HCT116 (cell line): ENCODE results near the gene FAM83F. TPM values are rescaled to one million over a fixed set of nuclear protein-coding genes. Genes with fewer than 3 reads are reported as not detected.

Experiments used
- ATAC-seq: fragments of 200-7000 bp; cut with Tn5 transposase; 2 replicates; pipeline ENCODE4 v1.9.1; 2020; ENCODE audit warnings: mild to moderate bottlenecking, moderate library complexity
- BruUV-seq: library from RNA; stranded (reverse); fragments of 400-500 nt; replicated peaks from 2 replicates; lab custom pipeline; 2021; lab: Mats Ljungman, UMichigan
- CTCF ChIA-PET: fragments of 300-600 bp; sonication (Branson Sonifier 250); formaldehyde crosslinking; loops from one replicate; lab custom pipeline; 2021; ENCODE audit warnings: antibody characterized with exemption; lab: Charles Lee
- POLR2A ChIA-PET: fragments of 300-600, 350-600 bp; sonication (Branson Sonifier 250); formaldehyde crosslinking; loops from one replicate; lab custom pipeline; 2021; ENCODE audit warnings: antibody characterized with exemption; lab: Charles Lee
- RAD21 ChIA-PET, 2 experiments: fragments of 300-600 bp; sonication (Branson Sonifier 250); formaldehyde crosslinking; loops; one replicate each; lab custom pipeline; 2023; ENCODE audit warnings: low total read pairs in 2 of 2; ENCODE audit not compliant: uncharacterized antibody in 2 of 2, unreplicated experiment in 2 of 2, low non-redundant PET in 1 of 2; lab: Charles Lee
- DNase-seq: peaks from one replicate; pipeline ENCODE4 v3.0.0-alpha.2; 2010; ENCODE audit warnings: low read depth, low spot score
- H2AFZ ChIP-seq: fragments of 200-600 bp; shearing (Covaris generic), sonication (generic); 2 replicates; pipeline ENCODE4 v1.6.1; 2017; ENCODE audit warnings: low read depth, mixed run types, mixed read lengths, antibody characterized with exemption, low read length; ENCODE audit not compliant: poor library complexity, severe bottlenecking
- H3K27ac ChIP-seq: 2 replicates; pipeline ENCODE4 v1.5.1; 2012; ENCODE audit warnings: low read depth, low read length
- H3K27me3 ChIP-seq: fragments of 200-600 bp; sonication (generic); 2 replicates; pipeline ENCODE4 v1.6.1; 2016; ENCODE audit warnings: mixed run types, low read length, mixed read lengths; ENCODE audit not compliant: insufficient read depth
- H3K36me3 ChIP-seq, 2 experiments: fragments of 200-500 bp in 1 of 2; fragments of 200-600 bp in 1 of 2; sonication (Bioruptor generic) in 1 of 2; sonication (generic) in 1 of 2; 2 replicates each; pipeline versions ENCODE4 v1.5.1 to v1.6.1; 2014 to 2016; ENCODE audit warnings: low read length in 2 of 2, inconsistent platforms in 1 of 2, mixed read lengths in 1 of 2, mixed run types in 1 of 2; ENCODE audit not compliant: insufficient read depth in 2 of 2, control insufficient read depth in 1 of 2
- H3K4me1 ChIP-seq, 2 experiments: fragments of 200-600 bp in 1 of 2; sonication (generic) in 1 of 2; 2 replicates each; pipeline versions ENCODE4 v1.5.1 to v1.6.1; 2012 to 2017; ENCODE audit warnings: low read length in 2 of 2, inconsistent platforms in 1 of 2, mild to moderate bottlenecking in 1 of 2, mixed read lengths in 1 of 2, mixed run types in 1 of 2, moderate library complexity in 1 of 2; ENCODE audit not compliant: insufficient read depth in 2 of 2, control insufficient read depth in 1 of 2
- H3K4me2 ChIP-seq: fragments of 200-600 bp; sonication (generic); 2 replicates; pipeline ENCODE4 v1.6.1; 2017; ENCODE audit warnings: mixed run types, low read length, mixed read lengths
- H3K4me3 ChIP-seq, 2 experiments: fragments of 200-600 bp in 1 of 2; sonication (generic) in 1 of 2; replicated peaks in 1 of 2; 2 replicates each; pipeline ENCODE4 v1.5.1; 2011 to 2016; ENCODE audit warnings: low read length in 2 of 2, control low read depth in 1 of 2, low read depth in 1 of 2, mild to moderate bottlenecking in 1 of 2, mixed read lengths in 1 of 2, mixed run types in 1 of 2
- H3K79me2 ChIP-seq: fragments of 200-600 bp; sonication (generic); 2 replicates; pipeline ENCODE4 v1.6.1; 2017; ENCODE audit warnings: mild to moderate bottlenecking, mixed run types, low read length, moderate library complexity, mixed read lengths; ENCODE audit not compliant: insufficient read depth
- H3K9ac ChIP-seq: fragments of 200-600 bp; sonication (generic); 2 replicates; pipeline ENCODE4 v1.6.1; 2016; ENCODE audit warnings: low read length, mixed read lengths
- H3K9me2 ChIP-seq: fragments of 200-600 bp; sonication (generic), shearing (Covaris generic); 2 replicates; pipeline ENCODE4 v1.6.1; 2017; ENCODE audit warnings: mixed run types, mild to moderate bottlenecking, moderate library complexity; ENCODE audit not compliant: insufficient read depth
- H3K9me3 ChIP-seq, 2 experiments: fragments of 200-500 bp in 1 of 2; fragments of 200-600 bp in 1 of 2; sonication (Bioruptor generic) in 1 of 2; sonication (generic) in 1 of 2; 2 replicates each; pipeline ENCODE4 v1.6.1; 2014 to 2017; ENCODE audit warnings: low read length in 2 of 2, mixed read lengths in 2 of 2, inconsistent platforms in 1 of 2, low read depth in 1 of 2, mild to moderate bottlenecking in 1 of 2, mixed run types in 1 of 2, moderate library complexity in 1 of 2; ENCODE audit not compliant: control insufficient read depth in 1 of 2, insufficient read depth in 1 of 2
- H4K20me1 ChIP-seq: fragments of 200-600 bp; sonication (generic), shearing (Covaris generic); 2 replicates; pipeline ENCODE4 v1.6.1; 2017; ENCODE audit warnings: mixed run types, mild to moderate bottlenecking, moderate library complexity; ENCODE audit not compliant: insufficient read depth
- CEBPB ChIP-seq: IDR thresholded peaks from 2 replicates; pipeline ENCODE4 v1.6.1; 2012; ENCODE audit warnings: low read depth
- EGR1 ChIP-seq: IDR thresholded peaks from 2 replicates; pipeline ENCODE4 v1.6.1; 2012; ENCODE audit warnings: low read depth
- ELF1 ChIP-seq: IDR thresholded peaks from 2 replicates; pipeline ENCODE4 v1.6.1; 2012; ENCODE audit warnings: low read depth, borderline replicate concordance
- RAD21 ChIP-seq: IDR thresholded peaks from 2 replicates; pipeline ENCODE4 v1.6.1; 2012; ENCODE audit warnings: low read depth, mild to moderate bottlenecking
- ZFX ChIP-seq: fragments of 450-650 bp; IDR thresholded peaks from 2 replicates; pipeline ENCODE4 v1.6.1; 2017
- intact Hi-C: fragments of 100-400 bp; cut with micrococcal nuclease; formaldehyde crosslinking; loops from 2 replicates; pipeline ENCODE4 v1.10.0; 2022
- total RNA-seq: library from RNA; stranded (reverse); gene quantifications from one replicate; pipeline ENCODE4 v1.2.1, GENCODE V29; 2021; ENCODE audit not compliant: unreplicated experiment
- TF ChIP-seq, protein P1 (sequence below): IDR thresholded peaks from 2 replicates; pipeline ENCODE4 v1.6.1; 2012; ENCODE audit warnings: low read depth
- TF ChIP-seq, protein P2 (sequence below), 3 experiments: fragments of 200-600 bp in 1 of 3; sonication (generic) in 1 of 3; IDR thresholded peaks in 2 of 3; conservative IDR thresholded peaks in 1 of 3; 2 replicates each; pipeline ENCODE4 v1.5.1; 2012 to 2017; ENCODE audit warnings: low read depth in 2 of 3, low read length in 2 of 3, antibody characterized with exemption in 1 of 3, borderline replicate concordance in 1 of 3, control low read depth in 1 of 3, mild to moderate bottlenecking in 1 of 3, mixed read lengths in 1 of 3, mixed run types in 1 of 3, moderate library complexity in 1 of 3; ENCODE audit not compliant: insufficient read depth in 1 of 3

The FAM83F gene
- total RNA-seq, 1 experiment from 2014 or later, result 24.5 TPM

DNA sequence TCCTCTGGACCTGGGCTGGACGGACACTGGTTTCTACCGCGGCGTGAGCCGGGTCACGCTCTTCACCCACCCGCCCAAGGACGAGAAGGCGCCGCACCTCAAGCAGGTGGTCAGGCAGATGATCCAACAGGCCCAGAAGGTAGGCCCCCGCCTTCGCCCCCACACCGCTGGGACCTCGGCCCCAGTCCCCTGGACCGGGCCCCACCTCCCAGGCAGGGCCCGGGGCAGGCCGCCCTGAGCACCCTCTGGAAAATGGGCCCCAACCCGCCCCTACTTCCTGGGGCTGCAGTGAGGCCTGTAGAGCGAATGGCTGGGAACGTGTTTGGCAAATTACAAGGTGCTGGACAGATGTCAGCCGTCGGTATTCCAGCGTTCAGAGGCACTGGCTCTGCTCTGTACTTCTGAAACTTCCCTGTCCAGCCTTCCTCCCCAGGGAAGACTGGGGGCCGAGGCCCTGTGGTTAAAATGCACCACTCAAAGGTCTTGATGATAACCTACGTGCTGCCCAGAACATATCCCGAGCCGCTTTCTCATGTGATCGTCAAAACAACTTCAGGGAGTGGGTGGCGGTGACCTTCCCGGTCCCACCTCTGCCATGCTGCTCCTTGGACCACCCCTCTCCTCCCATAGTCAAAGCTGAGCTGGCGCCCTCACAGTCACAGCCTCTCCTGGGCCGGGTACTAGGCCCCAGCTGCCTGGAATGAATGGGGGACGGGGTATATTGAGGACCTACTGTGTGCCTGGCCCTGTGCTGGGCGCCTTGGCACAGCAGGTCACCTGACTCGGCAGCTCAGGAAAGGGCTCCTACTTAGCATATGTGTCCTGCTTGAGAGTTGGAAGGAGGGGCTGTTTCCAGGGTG, 869 bp downstream of the FAM83F start:
- ATAC-seq (peak; percentile 23), DNase-seq (no peak)
- Histone ChIP-seq H4K20me1 (no peaks in the 10 kb centered on the region), H2AFZ (no peak overlapping the region), H3K36me3 (peaks cover 3 to 6% of the 10 kb centered on the region in 2 experiments; a peak in 2 of 4 replicates), H3K27ac (peak overlapping the region; percentile 66), H3K79me2 (peaks cover 54% of the 10 kb centered on the region), H3K9ac (peak overlapping the region; percentile 89), H3K4me2 (peak overlapping the region; percentile 98), H3K9me3 (no peaks in the 10 kb centered on the region), H3K27me3 (no peaks in the 10 kb centered on the region), H3K9me2 (no peaks in the 10 kb centered on the region), H3K4me1 (peaks cover 20 to 38% of the 10 kb centered on the region in 2 experiments), H3K4me3 (peak overlapping the region; percentile 73 to 90)
- TF ChIP-seq, protein P1, sequence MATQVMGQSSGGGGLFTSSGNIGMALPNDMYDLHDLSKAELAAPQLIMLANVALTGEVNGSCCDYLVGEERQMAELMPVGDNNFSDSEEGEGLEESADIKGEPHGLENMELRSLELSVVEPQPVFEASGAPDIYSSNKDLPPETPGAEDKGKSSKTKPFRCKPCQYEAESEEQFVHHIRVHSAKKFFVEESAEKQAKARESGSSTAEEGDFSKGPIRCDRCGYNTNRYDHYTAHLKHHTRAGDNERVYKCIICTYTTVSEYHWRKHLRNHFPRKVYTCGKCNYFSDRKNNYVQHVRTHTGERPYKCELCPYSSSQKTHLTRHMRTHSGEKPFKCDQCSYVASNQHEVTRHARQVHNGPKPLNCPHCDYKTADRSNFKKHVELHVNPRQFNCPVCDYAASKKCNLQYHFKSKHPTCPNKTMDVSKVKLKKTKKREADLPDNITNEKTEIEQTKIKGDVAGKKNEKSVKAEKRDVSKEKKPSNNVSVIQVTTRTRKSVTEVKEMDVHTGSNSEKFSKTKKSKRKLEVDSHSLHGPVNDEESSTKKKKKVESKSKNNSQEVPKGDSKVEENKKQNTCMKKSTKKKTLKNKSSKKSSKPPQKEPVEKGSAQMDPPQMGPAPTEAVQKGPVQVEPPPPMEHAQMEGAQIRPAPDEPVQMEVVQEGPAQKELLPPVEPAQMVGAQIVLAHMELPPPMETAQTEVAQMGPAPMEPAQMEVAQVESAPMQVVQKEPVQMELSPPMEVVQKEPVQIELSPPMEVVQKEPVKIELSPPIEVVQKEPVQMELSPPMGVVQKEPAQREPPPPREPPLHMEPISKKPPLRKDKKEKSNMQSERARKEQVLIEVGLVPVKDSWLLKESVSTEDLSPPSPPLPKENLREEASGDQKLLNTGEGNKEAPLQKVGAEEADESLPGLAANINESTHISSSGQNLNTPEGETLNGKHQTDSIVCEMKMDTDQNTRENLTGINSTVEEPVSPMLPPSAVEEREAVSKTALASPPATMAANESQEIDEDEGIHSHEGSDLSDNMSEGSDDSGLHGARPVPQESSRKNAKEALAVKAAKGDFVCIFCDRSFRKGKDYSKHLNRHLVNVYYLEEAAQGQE, result no peak
- TF ChIP-seq EGR1, result no peak
- no peak for TF ChIP-seq RAD21
- peak; percentile 74 for TF ChIP-seq ZFX
- TF ChIP-seq, protein P2, sequence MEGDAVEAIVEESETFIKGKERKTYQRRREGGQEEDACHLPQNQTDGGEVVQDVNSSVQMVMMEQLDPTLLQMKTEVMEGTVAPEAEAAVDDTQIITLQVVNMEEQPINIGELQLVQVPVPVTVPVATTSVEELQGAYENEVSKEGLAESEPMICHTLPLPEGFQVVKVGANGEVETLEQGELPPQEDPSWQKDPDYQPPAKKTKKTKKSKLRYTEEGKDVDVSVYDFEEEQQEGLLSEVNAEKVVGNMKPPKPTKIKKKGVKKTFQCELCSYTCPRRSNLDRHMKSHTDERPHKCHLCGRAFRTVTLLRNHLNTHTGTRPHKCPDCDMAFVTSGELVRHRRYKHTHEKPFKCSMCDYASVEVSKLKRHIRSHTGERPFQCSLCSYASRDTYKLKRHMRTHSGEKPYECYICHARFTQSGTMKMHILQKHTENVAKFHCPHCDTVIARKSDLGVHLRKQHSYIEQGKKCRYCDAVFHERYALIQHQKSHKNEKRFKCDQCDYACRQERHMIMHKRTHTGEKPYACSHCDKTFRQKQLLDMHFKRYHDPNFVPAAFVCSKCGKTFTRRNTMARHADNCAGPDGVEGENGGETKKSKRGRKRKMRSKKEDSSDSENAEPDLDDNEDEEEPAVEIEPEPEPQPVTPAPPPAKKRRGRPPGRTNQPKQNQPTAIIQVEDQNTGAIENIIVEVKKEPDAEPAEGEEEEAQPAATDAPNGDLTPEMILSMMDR (IDR thresholded peaks at IDR 0.05 in 2 of 3, conservative IDR thresholded peaks at IDR 0.05 in 1 of 3; ENCODE audit: borderline replicate concordance in 1 of 3, insufficient read depth in 1 of 3, low read depth in 2 of 3, low read length in 2 of 3), result no peak
- TF ChIP-seq ELF1, result no peak
- TF ChIP-seq CEBPB, result no peak
- ChIA-PET POLR2A (no interaction called here), CTCF (interaction anchor here (2.1 kb wide), 1 partner anchor 29 kb away, joined by 6 read pairs; no protein-coding TSS in a partner anchor), RAD21 (no interaction called here)
- BruUV-seq, result no TSS peak
- intact Hi-C loops, result no loop called here
